NAMALWA (cell line): ENCODE data around the gene EIPR1.
"Not testable (repeated sequence)": the region's sequence is repeated elsewhere in the genome, so short reads cannot be mapped to it uniquely, and the experiment has no call there.

ENCODE experiments used
- DNase-seq: peaks from one replicate; pipeline ENCODE4 v3.0.0-alpha.2; 2015; ENCODE audit warnings: low spot score

EIPR1 gene

GRCh38 chr2:3287896-3288295, 89.7 kb downstream of the EIPR1 start:
- DNase-seq, result no peak

- DNase-seq, result not testable (repeated sequence)
These were observed 91.0 kb downstream of the EIPR1 start for GRCh38 chr2:3286646-3287036.

- no peak for DNase-seq
These were observed 91.5 kb downstream of the EIPR1 start for GRCh38 chr2:3285901-3286645.

- no peak for DNase-seq
These were observed 92.7 kb downstream of the EIPR1 start for GRCh38 chr2:3284657-3285630.

GRCh38 chr2:3283876-3284656, 93.6 kb downstream of the EIPR1 start:
- DNase-seq, result not testable (repeated sequence)

- DNase-seq, result no peak
These were observed 94.4 kb downstream of the EIPR1 start for GRCh38 chr2:3283206-3283605.

- DNase-seq, result no peak
These were observed 95.3 kb downstream of the EIPR1 start for GRCh38 chr2:3282056-3282998.

- no peak for DNase-seq
These were observed 96.7 kb downstream of the EIPR1 start for GRCh38 chr2:3280683-3281520.

- no peak for DNase-seq
These were observed 97.4 kb downstream of the EIPR1 start for GRCh38 chr2:3280197-3280596.

GRCh38 chr2:3279236-3279960, 98.2 kb downstream of the EIPR1 start:
- no peak for DNase-seq

GRCh38 chr2:3278521-3279218, 98.9 kb downstream of the EIPR1 start:
- no peak for DNase-seq

- DNase-seq, result no peak
These were observed 99.7 kb downstream of the EIPR1 start for GRCh38 chr2:3277748-3278520.

GRCh38 chr2:3277050-3277747, 100.4 kb downstream of the EIPR1 start:
- DNase-seq, result no peak

- DNase-seq, result no peak
These were observed 104.9 kb downstream of the EIPR1 start for GRCh38 chr2:3272761-3273160.

- DNase-seq, result no peak
These were observed 107.5 kb downstream of the EIPR1 start for GRCh38 chr2:3270095-3270478.

GRCh38 chr2:3269425-3270094, 108.1 kb downstream of the EIPR1 start:
- DNase-seq, result no peak

- no peak for DNase-seq
These were observed 109.0 kb downstream of the EIPR1 start for GRCh38 chr2:3268705-3269029.
